Activated naive CD8-positive, alpha-beta T cell treated with anti-CD3 and anti-CD28 coated beads, Interleukin-2, amount 50 U/mL, for 24 hours (primary cell): Measurements from ENCODE around the gene RNF220.

ENCODE experiments used
- ATAC-seq: fragments of 150-1000 bp; cut with Tn5 transposase; one replicate; pipeline ENCODE4 v1.10.0; 2021
- DNase-seq: peaks from one replicate; pipeline ENCODE4 v3.0.0; 2021
- H3K27ac Mint-ChIP-seq: one replicate; pipeline ENCODE4 v1.8.0; 2021; ENCODE audit warnings: mild to moderate bottlenecking, mixed read lengths
- H3K27me3 Mint-ChIP-seq: one replicate; pipeline ENCODE4 v1.8.0; 2021; ENCODE audit warnings: mixed read lengths
- H3K36me3 Mint-ChIP-seq: one replicate; pipeline ENCODE4 v1.8.0; 2021; ENCODE audit warnings: low read depth, mixed read lengths
- H3K4me1 Mint-ChIP-seq: one replicate; pipeline ENCODE4 v1.8.0; 2021; ENCODE audit warnings: mixed read lengths
- H3K4me3 Mint-ChIP-seq: one replicate; pipeline ENCODE4 v1.8.0; 2021; ENCODE audit warnings: mild to moderate bottlenecking, moderate library complexity, mixed read lengths
- H3K9me3 Mint-ChIP-seq: one replicate; pipeline ENCODE4 v1.8.0; 2021; ENCODE audit warnings: mixed read lengths

Gene RNF220

GRCh38 chr1:44568128-44568900 lies 163.3 kb downstream of the RNF220 start:
- DNase-seq, result no peak
- Mint-ChIP-seq H3K4me1 (no peaks in the 10 kb centered on the region), H3K27me3 (peaks cover 5% of the 10 kb centered on the region), H3K36me3 (no peaks in the 10 kb centered on the region), H3K27ac (no peak overlapping the region), H3K4me3 (no peak overlapping the region), H3K9me3 (no peaks in the 10 kb centered on the region)
- no peak for ATAC-seq

- H3K9me3 Mint-ChIP-seq, result no peaks in the 10 kb centered on the region
- H3K4me1 Mint-ChIP-seq, result no peaks in the 10 kb centered on the region
- ATAC-seq, result no peak
- no peak for DNase-seq
- H3K27ac Mint-ChIP-seq, result no peak overlapping the region
- no peak overlapping the region for H3K4me3 Mint-ChIP-seq
- no peaks in the 10 kb centered on the region for H3K36me3 Mint-ChIP-seq
- peaks cover 5% of the 10 kb centered on the region for H3K27me3 Mint-ChIP-seq
These were observed 164.4 kb downstream of the RNF220 start for GRCh38 chr1:44569491-44569890.

- no peak for DNase-seq
These were observed 166.9 kb downstream of the RNF220 start for GRCh38 chr1:44571712-44572571.

GRCh38 chr1:44572572-44572879 lies 167.5 kb downstream of the RNF220 start:
- H3K4me3 Mint-ChIP-seq, result no peak overlapping the region
- H3K36me3 Mint-ChIP-seq, result no peaks in the 10 kb centered on the region
- no peaks in the 10 kb centered on the region for H3K9me3 Mint-ChIP-seq
- H3K27me3 Mint-ChIP-seq, result peaks cover 7% of the 10 kb centered on the region
- H3K4me1 Mint-ChIP-seq, result no peaks in the 10 kb centered on the region
- ATAC-seq (no peak), DNase-seq (no peak)
- no peak overlapping the region for H3K27ac Mint-ChIP-seq

More at GRCh38 chr1:44571712-44572571, 166.9 kb downstream of the RNF220 start:
- peaks cover 4% of the 10 kb centered on the region for H3K27me3 Mint-ChIP-seq
- ATAC-seq, result peak; percentile 68
- no peak overlapping the region for H3K27ac Mint-ChIP-seq
- no peak overlapping the region for H3K4me3 Mint-ChIP-seq
- H3K9me3 Mint-ChIP-seq, result no peaks in the 10 kb centered on the region
- H3K4me1 Mint-ChIP-seq, result no peaks in the 10 kb centered on the region
- no peaks in the 10 kb centered on the region for H3K36me3 Mint-ChIP-seq

- ATAC-seq (no peak), DNase-seq (no peak)
- H3K4me1 Mint-ChIP-seq, result no peaks in the 10 kb centered on the region
- H3K9me3 Mint-ChIP-seq, result no peaks in the 10 kb centered on the region
- peaks cover 7% of the 10 kb centered on the region for H3K27me3 Mint-ChIP-seq
- no peak overlapping the region for H3K4me3 Mint-ChIP-seq
- H3K36me3 Mint-ChIP-seq, result no peaks in the 10 kb centered on the region
- H3K27ac Mint-ChIP-seq, result no peak overlapping the region
These were observed 170.3 kb downstream of the RNF220 start for GRCh38 chr1:44575396-44575795.

- H3K4me3 Mint-ChIP-seq, result no peak overlapping the region
- H3K27me3 Mint-ChIP-seq, result peaks cover 7% of the 10 kb centered on the region
- H3K27ac Mint-ChIP-seq, result no peak overlapping the region
- no peaks in the 10 kb centered on the region for H3K4me1 Mint-ChIP-seq
- no peaks in the 10 kb centered on the region for H3K36me3 Mint-ChIP-seq
- no peak for DNase-seq
- no peak for ATAC-seq
- H3K9me3 Mint-ChIP-seq, result no peaks in the 10 kb centered on the region
These were observed 171.5 kb downstream of the RNF220 start for GRCh38 chr1:44576456-44577150.

GRCh38 chr1:44581205-44581604 lies 176.2 kb downstream of the RNF220 start:
- H3K4me3 Mint-ChIP-seq, result no peak overlapping the region

GRCh38 chr1:44584167-44584566 lies 179.1 kb downstream of the RNF220 start:
- Mint-ChIP-seq H3K4me1 (no peaks in the 10 kb centered on the region), H3K27me3 (no peaks in the 10 kb centered on the region), H3K36me3 (no peaks in the 10 kb centered on the region), H3K4me3 (no peak overlapping the region), H3K27ac (no peak overlapping the region), H3K9me3 (no peaks in the 10 kb centered on the region)
- DNase-seq, result no peak
- ATAC-seq, result no peak

More at GRCh38 chr1:44581205-44581604, 176.2 kb downstream of the RNF220 start:
- H3K36me3 Mint-ChIP-seq, result no peaks in the 10 kb centered on the region
- DNase-seq, result no peak
- H3K4me1 Mint-ChIP-seq, result no peaks in the 10 kb centered on the region
- no peak for ATAC-seq
- H3K27ac Mint-ChIP-seq, result no peak overlapping the region
- no peaks in the 10 kb centered on the region for H3K9me3 Mint-ChIP-seq
- H3K27me3 Mint-ChIP-seq, result peaks cover 4% of the 10 kb centered on the region

- H3K27ac Mint-ChIP-seq, result no peak overlapping the region
- no peak for ATAC-seq
- H3K4me1 Mint-ChIP-seq, result no peaks in the 10 kb centered on the region
- no peaks in the 10 kb centered on the region for H3K27me3 Mint-ChIP-seq
- DNase-seq, result no peak
- no peaks in the 10 kb centered on the region for H3K9me3 Mint-ChIP-seq
- no peaks in the 10 kb centered on the region for H3K36me3 Mint-ChIP-seq
- no peak overlapping the region for H3K4me3 Mint-ChIP-seq
These were observed 180.4 kb downstream of the RNF220 start for GRCh38 chr1:44585315-44585920.

- no peak overlapping the region for H3K4me3 Mint-ChIP-seq
- no peak overlapping the region for H3K27ac Mint-ChIP-seq
- H3K36me3 Mint-ChIP-seq, result no peaks in the 10 kb centered on the region
- H3K4me1 Mint-ChIP-seq, result no peaks in the 10 kb centered on the region
- no peak for DNase-seq
- ATAC-seq, result no peak
- H3K9me3 Mint-ChIP-seq, result no peaks in the 10 kb centered on the region
- H3K27me3 Mint-ChIP-seq, result no peaks in the 10 kb centered on the region
These were observed 182.9 kb downstream of the RNF220 start for GRCh38 chr1:44587796-44588460.

GRCh38 chr1:44588551-44589210 lies 183.6 kb downstream of the RNF220 start:
- Mint-ChIP-seq H3K27ac (no peak overlapping the region), H3K9me3 (no peaks in the 10 kb centered on the region), H3K36me3 (no peaks in the 10 kb centered on the region), H3K4me3 (no peak overlapping the region), H3K4me1 (no peaks in the 10 kb centered on the region), H3K27me3 (no peaks in the 10 kb centered on the region)
- DNase-seq, result no peak
- no peak for ATAC-seq

GRCh38 chr1:44590475-44590874 lies 185.4 kb downstream of the RNF220 start:
- Mint-ChIP-seq H3K27me3 (no peaks in the 10 kb centered on the region), H3K36me3 (no peaks in the 10 kb centered on the region), H3K4me3 (no peak overlapping the region), H3K4me1 (no peaks in the 10 kb centered on the region), H3K27ac (no peak overlapping the region), H3K9me3 (no peaks in the 10 kb centered on the region)
- ATAC-seq (no peak), DNase-seq (no peak)

GRCh38 chr1:44591381-44591780 lies 186.3 kb downstream of the RNF220 start:
- Mint-ChIP-seq H3K27me3 (no peaks in the 10 kb centered on the region), H3K27ac (no peak overlapping the region), H3K36me3 (no peaks in the 10 kb centered on the region), H3K4me1 (no peaks in the 10 kb centered on the region), H3K4me3 (no peak overlapping the region), H3K9me3 (no peaks in the 10 kb centered on the region)
- no peak for DNase-seq
- ATAC-seq, result no peak
